MCF 10A (cell line): ENCODE measurements around the gene COL27A1. TPM values are rescaled to one million over a fixed set of nuclear protein-coding genes. Genes with fewer than 3 reads are reported as not detected.

ENCODE experiments used
- BruUV-seq: library from RNA; stranded (reverse); fragments of 400-500 nt; replicated peaks from 2 replicates; lab custom pipeline; 2021; lab: Mats Ljungman, UMichigan
- CTCF ChIA-PET: fragments of 300-600 bp; sonication (Branson Sonifier 250); formaldehyde crosslinking; extraction: SDS; loops from one replicate; lab custom pipeline; 2021; ENCODE audit warnings: antibody characterized with exemption, inconsistent platforms; lab: Yijun Ruan, JAX
- POLR2A ChIA-PET: fragments of 300-600, 350-650 bp; sonication (Branson Sonifier 250); formaldehyde crosslinking; extraction: SDS; loops from one replicate; lab custom pipeline; 2020; ENCODE audit warnings: antibody characterized with exemption, inconsistent platforms; lab: Yijun Ruan, JAX
- DNase-seq: peaks from one replicate; pipeline ENCODE4 v3.0.0-alpha.2; 2018; ENCODE audit not compliant: unreplicated experiment
- H3K27ac Mint-ChIP-seq: one replicate; pipeline ENCODE4 v1.8.0; 2022; ENCODE audit warnings: mild to moderate bottlenecking, low read depth, mixed read lengths; ENCODE audit not compliant: unreplicated experiment
- H3K27me3 Mint-ChIP-seq: one replicate; pipeline ENCODE4 v1.8.0; 2022; ENCODE audit warnings: mixed read lengths; ENCODE audit not compliant: insufficient read depth, unreplicated experiment
- H3K36me3 Mint-ChIP-seq: one replicate; pipeline ENCODE4 v1.8.0; 2022; ENCODE audit warnings: mild to moderate bottlenecking, moderate library complexity, mixed read lengths; ENCODE audit not compliant: insufficient read depth, unreplicated experiment
- H3K4me1 Mint-ChIP-seq: one replicate; pipeline ENCODE4 v1.8.0; 2022; ENCODE audit warnings: mixed read lengths; ENCODE audit not compliant: insufficient read depth, unreplicated experiment
- H3K4me3 Mint-ChIP-seq: one replicate; pipeline ENCODE4 v1.8.0; 2022; ENCODE audit warnings: mild to moderate bottlenecking, moderate library complexity, mixed read lengths; ENCODE audit not compliant: unreplicated experiment
- H3K9me3 Mint-ChIP-seq: one replicate; pipeline ENCODE4 v1.8.0; 2022; ENCODE audit warnings: mixed read lengths; ENCODE audit not compliant: unreplicated experiment
- intact Hi-C: fragments of 100-400 bp; cut with micrococcal nuclease; formaldehyde crosslinking; loops from 2 replicates; pipeline ENCODE4 v1.14.1; 2022
- total RNA-seq: library from RNA; stranded (reverse); gene quantifications from 2 replicates; pipeline ENCODE4 v1.2.3, GENCODE V29; 2022
- TF ChIP-seq, protein P1 (sequence below): fragments of 200-600 bp; IDR thresholded peaks from one replicate; pipeline ENCODE4 v1.8.0; 2022; ENCODE audit warnings: antibody characterized with exemption, mild to moderate bottlenecking; ENCODE audit not compliant: unreplicated experiment

COL27A1 gene
- total RNA-seq, 1 experiment from 2014 or later, result 2.9 TPM

DNA sequence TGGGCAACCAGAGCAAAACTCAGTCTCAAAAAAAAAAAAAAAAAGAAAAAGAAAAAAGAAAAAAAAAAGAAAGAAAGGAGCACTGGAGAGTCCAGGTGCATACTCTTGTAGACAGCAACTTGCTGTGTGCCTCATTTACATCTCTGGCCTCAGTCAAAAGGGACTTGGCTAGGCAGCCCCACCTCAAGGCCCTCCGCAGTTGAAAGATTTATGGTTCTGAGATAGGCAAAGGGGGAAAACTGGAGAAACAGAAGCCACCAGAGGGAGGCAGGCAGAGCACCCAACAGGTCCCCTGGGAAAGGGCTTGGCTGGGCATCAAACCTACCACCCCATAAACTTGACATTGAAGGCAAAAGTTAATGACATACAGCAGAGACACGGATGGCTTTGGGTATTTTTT lies 180.4 kb downstream of the COL27A1 start:
- no TSS peak for BruUV-seq
- POLR2A ChIA-PET, result no interaction called here
- TF ChIP-seq, protein P1, sequence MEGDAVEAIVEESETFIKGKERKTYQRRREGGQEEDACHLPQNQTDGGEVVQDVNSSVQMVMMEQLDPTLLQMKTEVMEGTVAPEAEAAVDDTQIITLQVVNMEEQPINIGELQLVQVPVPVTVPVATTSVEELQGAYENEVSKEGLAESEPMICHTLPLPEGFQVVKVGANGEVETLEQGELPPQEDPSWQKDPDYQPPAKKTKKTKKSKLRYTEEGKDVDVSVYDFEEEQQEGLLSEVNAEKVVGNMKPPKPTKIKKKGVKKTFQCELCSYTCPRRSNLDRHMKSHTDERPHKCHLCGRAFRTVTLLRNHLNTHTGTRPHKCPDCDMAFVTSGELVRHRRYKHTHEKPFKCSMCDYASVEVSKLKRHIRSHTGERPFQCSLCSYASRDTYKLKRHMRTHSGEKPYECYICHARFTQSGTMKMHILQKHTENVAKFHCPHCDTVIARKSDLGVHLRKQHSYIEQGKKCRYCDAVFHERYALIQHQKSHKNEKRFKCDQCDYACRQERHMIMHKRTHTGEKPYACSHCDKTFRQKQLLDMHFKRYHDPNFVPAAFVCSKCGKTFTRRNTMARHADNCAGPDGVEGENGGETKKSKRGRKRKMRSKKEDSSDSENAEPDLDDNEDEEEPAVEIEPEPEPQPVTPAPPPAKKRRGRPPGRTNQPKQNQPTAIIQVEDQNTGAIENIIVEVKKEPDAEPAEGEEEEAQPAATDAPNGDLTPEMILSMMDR, result no peak

DNA sequence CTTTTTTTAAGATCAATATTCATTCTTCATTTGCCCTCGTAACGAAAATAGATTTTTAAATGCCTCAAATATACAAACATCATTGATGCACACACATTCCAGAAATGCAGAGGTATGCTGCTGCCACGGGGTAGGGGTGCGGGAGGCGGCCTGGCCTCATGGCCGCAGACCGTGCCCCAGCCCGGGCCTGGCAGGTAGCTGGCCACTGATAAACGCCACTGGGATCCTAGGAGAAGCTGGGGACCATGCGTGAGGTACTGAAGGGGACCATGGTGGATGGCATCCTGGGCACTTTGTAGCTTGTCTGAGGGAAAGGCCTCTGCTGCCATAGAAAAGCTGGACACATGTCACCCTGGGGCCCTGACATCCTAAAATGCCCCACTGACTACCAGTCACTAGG lies 180.8 kb downstream of the COL27A1 start:
- no TSS peak for BruUV-seq
- no peak overlapping the region for H3K4me3 Mint-ChIP-seq
- POLR2A ChIA-PET, result no interaction called here
- H3K9me3 Mint-ChIP-seq, result no peaks in the 10 kb centered on the region
- intact Hi-C loops, result no loop called here
- H3K36me3 Mint-ChIP-seq, result peaks cover 5% of the 10 kb centered on the region
- H3K27ac Mint-ChIP-seq, result no peak overlapping the region
- TF ChIP-seq, protein P1, result no peak
- no peaks in the 10 kb centered on the region for H3K27me3 Mint-ChIP-seq
- CTCF ChIA-PET, result interaction anchor here (0.6 to 1.4 kb wide), 3 partner anchors 242 to 1827 kb away, joined by 3 to 4 read pairs (median 3); no protein-coding TSS in a partner anchor
- H3K4me1 Mint-ChIP-seq, result no peaks in the 10 kb centered on the region
- no peak for DNase-seq

More for the DNA sequence above, 180.4 kb downstream of the COL27A1 start:
- no peak overlapping the region for H3K27ac Mint-ChIP-seq
- H3K9me3 Mint-ChIP-seq, result no peaks in the 10 kb centered on the region
- DNase-seq, result no peak
- H3K4me3 Mint-ChIP-seq, result no peak overlapping the region
- H3K36me3 Mint-ChIP-seq, result peaks cover 1% of the 10 kb centered on the region
- no peaks in the 10 kb centered on the region for H3K27me3 Mint-ChIP-seq
- intact Hi-C loops, result no loop called here
- no peaks in the 10 kb centered on the region for H3K4me1 Mint-ChIP-seq
- CTCF ChIA-PET, result interaction anchor here (1.4 kb wide), 1 partner anchor 318 kb away, joined by 4 read pairs; no protein-coding TSS in a partner anchor

DNA sequence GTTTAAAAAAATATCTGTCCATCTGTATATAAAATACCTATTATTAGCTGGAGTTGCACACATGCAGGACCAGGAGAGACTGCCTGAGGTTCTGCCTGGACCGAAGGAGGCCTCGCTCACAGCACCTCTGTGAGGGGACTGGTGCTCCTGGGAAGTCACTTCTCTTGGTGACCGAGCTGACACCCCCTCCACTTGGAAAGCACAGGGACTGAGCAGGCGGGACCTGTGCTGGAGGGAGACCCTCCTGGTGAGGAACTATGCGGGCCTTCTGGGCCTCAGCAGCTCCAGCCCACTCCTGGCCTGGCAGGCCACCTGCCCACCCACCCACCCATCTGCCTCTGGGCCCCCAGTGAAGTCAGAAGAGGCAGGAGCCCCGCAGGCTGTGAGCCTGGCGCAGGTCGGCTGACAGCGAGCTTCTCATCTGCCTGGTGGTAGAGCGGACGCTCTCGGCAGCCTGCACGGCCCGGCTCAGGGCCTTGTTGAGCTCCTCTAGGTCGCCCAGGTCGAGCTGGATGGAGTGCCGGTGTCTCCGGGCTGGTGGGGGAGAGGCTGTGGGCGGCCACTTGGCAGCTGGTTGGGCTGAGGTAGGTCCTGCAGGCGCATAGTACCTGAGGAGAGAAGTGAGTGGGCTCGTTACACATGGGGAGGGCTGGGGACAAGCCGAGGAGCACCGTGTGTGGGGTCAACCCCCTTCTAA lies 181.5 kb downstream of the COL27A1 start:
- no peaks in the 10 kb centered on the region for H3K4me1 Mint-ChIP-seq
- peaks cover 9% of the 10 kb centered on the region for H3K36me3 Mint-ChIP-seq
- no peak overlapping the region for H3K27ac Mint-ChIP-seq
- ChIA-PET CTCF (interaction anchor here (0.6 to 4.4 kb wide), 4 partner anchors 70 to 1828 kb away, joined by 3 to 28 read pairs (median 4); no protein-coding TSS in a partner anchor), POLR2A (no interaction called here)
- no TSS peak for BruUV-seq
- intact Hi-C loops, result no loop called here
- H3K4me3 Mint-ChIP-seq, result no peak overlapping the region
- H3K9me3 Mint-ChIP-seq, result no peaks in the 10 kb centered on the region
- no peak for DNase-seq
- no peaks in the 10 kb centered on the region for H3K27me3 Mint-ChIP-seq
- TF ChIP-seq, protein P1, result no peak

DNA sequence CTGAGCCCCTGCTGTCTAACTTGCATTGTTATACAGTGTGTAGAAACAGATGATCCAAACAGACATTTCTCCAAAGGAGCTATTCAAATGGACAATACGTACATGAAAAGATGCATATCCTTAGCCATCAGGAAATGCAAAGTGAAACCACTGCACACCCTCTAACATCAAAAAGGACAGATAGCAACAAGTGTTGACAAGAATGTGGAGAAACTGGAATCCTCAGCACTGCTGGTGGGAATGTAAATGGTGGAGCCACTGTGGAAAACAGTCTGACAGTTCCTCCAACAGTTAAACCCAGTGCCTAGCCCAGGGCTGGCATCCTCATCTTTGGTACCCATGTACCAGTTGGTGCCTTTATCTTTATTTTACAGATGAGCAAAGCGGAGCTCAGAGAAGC lies 182.8 kb downstream of the COL27A1 start:
- ChIA-PET CTCF (interaction anchor here (0.7 to 4.4 kb wide), 10 partner anchors 10 to 315 kb away, joined by 3 to 28 read pairs (median 4); no protein-coding TSS in a partner anchor), POLR2A (interaction anchor here (0.6 to 0.7 kb wide), 2 partner anchors 345 to 1620 kb away, joined by 3 to 4 read pairs; partner anchors contain the start of gene INIP)
- Mint-ChIP-seq H3K27ac (no peak overlapping the region), H3K9me3 (no peaks in the 10 kb centered on the region), H3K4me1 (no peaks in the 10 kb centered on the region), H3K36me3 (peaks cover 9% of the 10 kb centered on the region), H3K27me3 (no peaks in the 10 kb centered on the region), H3K4me3 (no peak overlapping the region)
- BruUV-seq, result no TSS peak
- TF ChIP-seq, protein P1, result no peak
- intact Hi-C loops, result no loop called here
- no peak for DNase-seq
